ENCODE results near the gene ZDHHC5.

GRCh38 chr11:57620467-57620866 lies 47.4 kb upstream of the ZDHHC5 start:
- TF ChIP-seq CTCF (IDR thresholded peaks at IDR 0.05 in 4 of 5, conservative IDR thresholded peaks at IDR 0.05 in 1 of 5), result no peak
- TF ChIP-seq POLR2A (IDR thresholded peaks at IDR 0.05), result no peak
